Common myeloid progenitor, CD34-positive (primary cell): Measurements from ENCODE around the gene VPS8.

Source experiments
- CTCF ChIA-PET: fragments of 350-600 bp; sonication (Branson Sonifier 250); formaldehyde crosslinking; loops from one replicate; lab custom pipeline; 2021; ENCODE audit warnings: antibody characterized with exemption; lab: Charles Lee
- POLR2A ChIA-PET: fragments of 350-600 bp; sonication (Branson Sonifier 250); formaldehyde crosslinking; loops from one replicate; lab custom pipeline; 2021; ENCODE audit warnings: antibody characterized with exemption; lab: Charles Lee
- DNase-seq, 3 donors: peaks; one replicate each; pipeline versions ENCODE4 v3.0.0 to v3.0.0-alpha.2; 2013
- H3K27ac ChIP-seq, 2 experiments: 1 replicate in 1 of 2; 2 replicates in 1 of 2; pipeline ENCODE4 v1.7.0; 2013; ENCODE audit warnings: inconsistent platforms in 2 of 2, low read length in 2 of 2, mild to moderate bottlenecking in 2 of 2, low read depth in 1 of 2, moderate library complexity in 1 of 2; ENCODE audit not compliant: severe bottlenecking in 2 of 2, insufficient read depth in 1 of 2, poor library complexity in 1 of 2
- H3K27me3 ChIP-seq, 5 experiments: replicated peaks in 2 of 5; 1 replicate in 3 of 5; 2 replicates in 2 of 5; pipeline versions ENCODE4 v1.6.1 to v1.7.0; 2013; ENCODE audit warnings: low read length in 4 of 5, mild to moderate bottlenecking in 2 of 5, moderate library complexity in 2 of 5, inconsistent platforms in 1 of 5; ENCODE audit not compliant: insufficient read depth in 5 of 5, control insufficient read depth in 4 of 5
- H3K36me3 ChIP-seq, 4 experiments: 1 replicate in 2 of 4; 2 replicates in 2 of 4; pipeline versions ENCODE4 v1.6.1 to v1.7.0; 2013; ENCODE audit warnings: low read length in 3 of 4, control low read depth in 1 of 4, mild to moderate bottlenecking in 1 of 4; ENCODE audit not compliant: control insufficient read depth in 4 of 4, insufficient read depth in 4 of 4
- H3K4me1 ChIP-seq, 4 experiments: 1 replicate in 3 of 4; 2 replicates in 1 of 4; pipeline versions ENCODE4 v1.6.1 to v1.7.1; 2013; ENCODE audit warnings: low read length in 3 of 4, mild to moderate bottlenecking in 3 of 4, control low read depth in 1 of 4, inconsistent platforms in 1 of 4, moderate library complexity in 1 of 4; ENCODE audit not compliant: control insufficient read depth in 4 of 4, insufficient read depth in 4 of 4; ENCODE audit errors: control extremely low read depth in 1 of 4
- H3K4me3 ChIP-seq, 7 experiments: 1 replicate in 4 of 7; 2 replicates in 3 of 7; pipeline versions ENCODE4 v1.5.1 to v1.7.0; 2013; ENCODE audit warnings: mild to moderate bottlenecking in 7 of 7, low read length in 6 of 7, moderate library complexity in 6 of 7, inconsistent platforms in 2 of 7, low read depth in 2 of 7, control low read depth in 1 of 7; ENCODE audit not compliant: insufficient read depth in 4 of 7, control insufficient read depth in 1 of 7; ENCODE audit errors: extremely low read depth in 1 of 7
- H3K9me3 ChIP-seq, 5 experiments: 1 replicate in 4 of 5; 2 replicates in 1 of 5; pipeline versions ENCODE4 v1.6.1 to v1.7.1; 2013; ENCODE audit warnings: low read length in 4 of 5, mild to moderate bottlenecking in 2 of 5, inconsistent platforms in 1 of 5, low read depth in 1 of 5, moderate library complexity in 1 of 5; ENCODE audit not compliant: control insufficient read depth in 4 of 5, insufficient read depth in 2 of 5; ENCODE audit errors: control extremely low read depth in 1 of 5
- WGBS: methylation state at CpG from one replicate; pipeline ENCODE4 v1.1.5; 2013; ENCODE audit not compliant: insufficient coverage; 5-methylcytosine and 5-hydroxymethylcytosine counted together

Gene VPS8

GRCh38 chr3:184832044-184832443 lies 20.1 kb downstream of the VPS8 start:
- Histone ChIP-seq H3K4me1 (no peaks in the 10 kb centered on the region), H3K9me3 (no peaks in the 10 kb centered on the region), H3K27ac (no peak overlapping the region), H3K4me3 (no peak overlapping the region), H3K36me3 (peaks cover 15 to 58% (median 35%) of the 10 kb centered on the region in 4 experiments), H3K27me3 (no peaks in the 10 kb centered on the region)
- CTCF ChIA-PET: interaction anchor here (1.2 to 2.2 kb wide), 2 partner anchors 8 to 11 kb away, joined by 4 to 7 read pairs; no protein-coding TSS in a partner anchor
- no peak for DNase-seq
- POLR2A ChIA-PET: interaction anchor here (1.3 kb wide), 1 partner anchor 123 kb away, joined by 3 read pairs; no protein-coding TSS in a partner anchor

GRCh38 chr3:184832903-184833302 lies 20.9 kb downstream of the VPS8 start:
- no peaks in the 10 kb centered on the region for H3K9me3 ChIP-seq
- no peak for DNase-seq
- H3K36me3 ChIP-seq: peaks cover 14 to 61% (median 31%) of the 10 kb centered on the region in 4 experiments
- 94% methylated on average over 2 of the region's 4 CpGs for WGBS
- H3K27ac ChIP-seq: no peak overlapping the region
- H3K27me3 ChIP-seq: no peaks in the 10 kb centered on the region
- H3K4me1 ChIP-seq: no peaks in the 10 kb centered on the region
- CTCF ChIA-PET: interaction anchor here (1.2 to 2.2 kb wide), 2 partner anchors 9 to 11 kb away, joined by 4 to 7 read pairs; no protein-coding TSS in a partner anchor
- POLR2A ChIA-PET: interaction anchor here (1.3 kb wide), 1 partner anchor 123 kb away, joined by 3 read pairs; no protein-coding TSS in a partner anchor
- H3K4me3 ChIP-seq: no peak overlapping the region

- CTCF ChIA-PET: interaction anchor here (0.6 to 1.1 kb wide), 4 partner anchors 13 to 58 kb away, joined by 3 to 5 read pairs (median 4); no protein-coding TSS in a partner anchor
- DNase-seq: peak in 1 of 3 donors; percentile 6
- H3K27ac ChIP-seq: no peak overlapping the region
- 67% methylated on average over 1 of the region's 2 CpGs for WGBS
- POLR2A ChIA-PET: no interaction called here
- H3K27me3 ChIP-seq: no peaks in the 10 kb centered on the region
- H3K4me3 ChIP-seq: no peak overlapping the region
- H3K4me1 ChIP-seq: no peaks in the 10 kb centered on the region
- H3K36me3 ChIP-seq: peaks cover 10 to 61% (median 28%) of the 10 kb centered on the region in 4 experiments
- H3K9me3 ChIP-seq: no peaks in the 10 kb centered on the region
Measured at GRCh38 chr3:184836090-184836822, 24.3 kb downstream of the VPS8 start.

- Histone ChIP-seq H3K36me3 (peaks cover 0 to 21% (median 10%) of the 10 kb centered on the region in 4 experiments), H3K27me3 (no peaks in the 10 kb centered on the region), H3K27ac (no peak overlapping the region), H3K9me3 (no peaks in the 10 kb centered on the region), H3K4me1 (no peaks in the 10 kb centered on the region), H3K4me3 (no peak overlapping the region)
- ChIA-PET CTCF (no interaction called here), POLR2A (no interaction called here)
- no peak for DNase-seq
- 100% methylated on average over 1 of the region's 1 CpG for WGBS
Measured at GRCh38 chr3:184842433-184842832, 30.5 kb downstream of the VPS8 start.

- CTCF ChIA-PET: interaction anchor here (1.0 kb wide), 1 partner anchor 285 kb away, joined by 3 read pairs; the partner anchor contains the start of gene EPHB3
- no peaks in the 10 kb centered on the region for H3K9me3 ChIP-seq
- DNase-seq: no peak
- no peaks in the 10 kb centered on the region for H3K4me1 ChIP-seq
- peaks cover 0 to 19% (median 8%) of the 10 kb centered on the region in 4 experiments for H3K36me3 ChIP-seq
- POLR2A ChIA-PET: no interaction called here
- H3K4me3 ChIP-seq: no peak overlapping the region
- H3K27ac ChIP-seq: no peak overlapping the region
- H3K27me3 ChIP-seq: no peaks in the 10 kb centered on the region
Measured at GRCh38 chr3:184845819-184846218, 33.9 kb downstream of the VPS8 start.

- Histone ChIP-seq H3K9me3 (no peaks in the 10 kb centered on the region), H3K4me1 (no peaks in the 10 kb centered on the region), H3K36me3 (peaks cover 0 to 25% (median 10%) of the 10 kb centered on the region in 4 experiments), H3K27ac (no peak overlapping the region), H3K27me3 (no peaks in the 10 kb centered on the region), H3K4me3 (no peak overlapping the region)
- CTCF ChIA-PET: no interaction called here
- no peak for DNase-seq
- POLR2A ChIA-PET: no interaction called here
- WGBS: 34% methylated on average over 2 of the region's 6 CpGs
Measured at GRCh38 chr3:184846496-184846895, 34.5 kb downstream of the VPS8 start.

- DNase-seq: no peak
- H3K27ac ChIP-seq: no peak overlapping the region
- no peak overlapping the region for H3K4me3 ChIP-seq
- no peaks in the 10 kb centered on the region for H3K9me3 ChIP-seq
- 100% methylated on average over 2 of the region's 4 CpGs for WGBS
- POLR2A ChIA-PET: no interaction called here
- H3K27me3 ChIP-seq: no peaks in the 10 kb centered on the region
- CTCF ChIA-PET: no interaction called here
- H3K4me1 ChIP-seq: no peaks in the 10 kb centered on the region
- peaks cover 6 to 47% (median 20%) of the 10 kb centered on the region in 4 experiments for H3K36me3 ChIP-seq
Measured at GRCh38 chr3:184848934-184849333, 37.0 kb downstream of the VPS8 start.
